ENCODE results near the gene ZNF143. TPM values are rescaled to one million over a fixed set of nuclear protein-coding genes. Genes with fewer than 3 reads are reported as not detected.

Gene ZNF143
- total and polyA plus RNA-seq, 2 of the 13 experiments (the other 11 are each of a cell fraction or from before 2014, with no cell fraction given): 22.4 to 35.6 TPM

- peak; percentile 80 for TF ChIP-seq ZNF354B (CRISPR knock-in tag; IDR thresholded peaks at IDR 0.05)
- peak; percentile 53; the same call in 1 of the 2 replicates for TF ChIP-seq IRF2 (CRISPR knock-in tag; IDR thresholded peaks at IDR 0.05)
- TF ChIP-seq ZC3H13 (CRISPR knock-in tag; IDR thresholded peaks at IDR 0.05): peak; percentile 86
- TF ChIP-seq ZNF788 (CRISPR knock-in tag; IDR thresholded peaks at IDR 0.05; ENCODE audit: borderline replicate concordance): peak; percentile 81; the same call in 1 of the 2 replicates
- peak; percentile 63; the same call in 1 of the 2 replicates for TF ChIP-seq ZNF766 (CRISPR knock-in tag; IDR thresholded peaks at IDR 0.05; ENCODE audit: borderline replicate concordance)
- TF ChIP-seq ZNF609 (CRISPR knock-in tag; IDR thresholded peaks at IDR 0.05; ENCODE audit: borderline replicate concordance): peak; percentile 83
- TF ChIP-seq ZNF18 (CRISPR knock-in tag; IDR thresholded peaks at IDR 0.05; ENCODE audit: insufficient replicate concordance): peak; percentile 79
- peak; percentile 96 for TF ChIP-seq ZNF605 (CRISPR knock-in tag; IDR thresholded peaks at IDR 0.05)
- TF ChIP-seq TBX2 (CRISPR knock-in tag; IDR thresholded peaks at IDR 0.05; ENCODE audit: borderline replicate concordance): peak; percentile 89
- no peak for TF ChIP-seq GRHL1 (CRISPR knock-in tag; conservative IDR thresholded peaks at IDR 0.05)
- TF ChIP-seq MXI1 (IDR thresholded peaks at IDR 0.05; ENCODE audit: borderline replicate concordance, low read depth, low read length): no peak; the same call in 1 of the 3 replicates
- TF ChIP-seq NCOR1 (IDR thresholded peaks at IDR 0.05; ENCODE audit: borderline replicate concordance, low read length): peak; percentile 27; the same call in 1 of the 2 replicates
- TF ChIP-seq ARID4A (CRISPR knock-in tag; IDR thresholded peaks at IDR 0.05; ENCODE audit: borderline replicate concordance): peak; percentile 87
- no peak; the same call in 1 of the 2 replicates for TF ChIP-seq TOE1 (CRISPR knock-in tag; IDR thresholded peaks at IDR 0.05)
Observed at GRCh38 chr11:9573052-9573774, 112.4 kb downstream of the ZNF143 start, which contains the start of gene WEE1 (continued).
